Uterus (tissue), 2 donors: Measurements from ENCODE around the gene AKAP1.

Experiments used
- CTCF ChIP-seq, 4 experiments: fragments of 200-600 bp in 2 of 4; fragments of 450-650 bp in 2 of 4; sonication (generic) in 2 of 4; IDR thresholded peaks; one replicate each; pipeline ENCODE4 v1.5.1; 2016 to 2019; ENCODE audit warnings: antibody characterized with exemption in 4 of 4, mild to moderate bottlenecking in 2 of 4, moderate library complexity in 1 of 4
- POLR2A ChIP-seq, 2 donors: fragments of 450-650 bp; IDR thresholded peaks; one replicate each; pipeline ENCODE4 v1.6.1; 2016; ENCODE audit warnings: antibody characterized with exemption in 2 of 2, mild to moderate bottlenecking in 1 of 2, moderate library complexity in 1 of 2

DNA sequence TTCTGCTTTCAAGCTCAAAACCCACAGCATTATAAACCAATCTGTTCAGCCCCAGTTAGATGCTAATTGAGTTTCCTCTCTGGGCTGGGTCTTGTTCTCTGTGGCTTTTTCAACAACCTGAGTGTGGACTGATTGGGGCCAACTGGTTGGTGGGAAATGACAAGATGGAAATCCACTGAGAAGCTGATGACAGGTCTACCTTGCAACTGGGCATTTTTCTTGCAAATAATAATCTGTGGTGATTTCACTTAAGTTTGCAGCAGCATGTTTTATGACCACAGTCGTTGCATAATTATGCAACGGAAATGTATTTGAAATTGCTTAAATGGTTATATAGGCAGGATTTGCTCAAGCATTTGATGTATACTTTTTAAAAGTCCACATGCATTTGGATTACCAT, 69.9 kb downstream of the AKAP1 start:
- TF ChIP-seq POLR2A (IDR thresholded peaks at IDR 0.05) (no peak), CTCF (IDR thresholded peaks at IDR 0.05) (no peak)
